Right kidney (tissue), 1 donor: ENCODE data around the gene MED12L.

ENCODE experiments used
- DNase-seq: peaks from one replicate; pipeline ENCODE4 v3.0.0-alpha.2; 2016

MED12L gene

GRCh38 chr3:151319628-151320027 is 234.2 kb downstream of the MED12L start:
- DNase-seq, result no peak

GRCh38 chr3:151320131-151320530 is 234.7 kb downstream of the MED12L start:
- DNase-seq, result no peak

GRCh38 chr3:151321526-151321925 is 236.1 kb downstream of the MED12L start:
- DNase-seq, result no peak

GRCh38 chr3:151322511-151322910 is 237.0 kb downstream of the MED12L start:
- DNase-seq, result no peak

- DNase-seq, result no peak
These were observed 242.2 kb downstream of the MED12L start for GRCh38 chr3:151327571-151328198.

- DNase-seq, result no peak
These were observed 243.0 kb downstream of the MED12L start for GRCh38 chr3:151328298-151328995.

GRCh38 chr3:151329363-151329762 is 243.9 kb downstream of the MED12L start, which contains the start of gene P2RY13:
TSS of gene P2RY13 (minus strand) at chr3:151329549. CDS start at chr3:151329528, 21 bp downstream.
- no peak for DNase-seq

GRCh38 chr3:151330379-151330778 is 244.9 kb downstream of the MED12L start:
- no peak for DNase-seq

GRCh38 chr3:151330899-151331298 is 245.4 kb downstream of the MED12L start:
- no peak for DNase-seq

- DNase-seq, result no peak
These were observed 246.2 kb downstream of the MED12L start for GRCh38 chr3:151331696-151332095.

GRCh38 chr3:151345859-151346258 is 260.4 kb downstream of the MED12L start:
- DNase-seq, result no peak

GRCh38 chr3:151346292-151346691 is 260.8 kb downstream of the MED12L start:
- DNase-seq, result no peak

- DNase-seq, result no peak
These were observed 262.0 kb downstream of the MED12L start for GRCh38 chr3:151347432-151347831.

- DNase-seq, result no peak
These were observed 265.2 kb downstream of the MED12L start for GRCh38 chr3:151350656-151351055.

- DNase-seq, result no peak
These were observed 265.8 kb downstream of the MED12L start for GRCh38 chr3:151351219-151351618.

- no peak for DNase-seq
These were observed 266.2 kb downstream of the MED12L start for GRCh38 chr3:151351648-151352047.

GRCh38 chr3:151356794-151357462 is 271.5 kb downstream of the MED12L start:
- DNase-seq, result no peak

- DNase-seq, result no peak
These were observed 272.0 kb downstream of the MED12L start for GRCh38 chr3:151357463-151357850.

- no peak for DNase-seq
These were observed 277.3 kb downstream of the MED12L start for GRCh38 chr3:151362751-151363174.

- DNase-seq, result no peak
These were observed 281.5 kb downstream of the MED12L start for GRCh38 chr3:151366993-151367392.

- no peak for DNase-seq
These were observed 282.0 kb downstream of the MED12L start for GRCh38 chr3:151367448-151367847.

GRCh38 chr3:151371526-151371925 is 286.1 kb downstream of the MED12L start:
- DNase-seq, result no peak

GRCh38 chr3:151372063-151372820 is 286.8 kb downstream of the MED12L start:
- no peak for DNase-seq
